Ishikawa (cell line): Measurements from ENCODE around the gene ANO4.

Experiments
- CEBPB ChIP-seq: IDR thresholded peaks from 2 replicates; pipeline ENCODE4 v1.6.1; 2012
- EGR1 ChIP-seq: IDR thresholded peaks from 2 replicates; pipeline ENCODE4 v1.6.1; 2012
- EP300 ChIP-seq: IDR thresholded peaks from 2 replicates; pipeline ENCODE4 v1.6.1; 2012; ENCODE audit warnings: borderline replicate concordance
- FOXM1 ChIP-seq: IDR thresholded peaks from 2 replicates; pipeline ENCODE4 v1.6.1; 2012; ENCODE audit warnings: low read depth, borderline replicate concordance
- NFIC ChIP-seq: IDR thresholded peaks from 2 replicates; pipeline ENCODE4 v1.6.1; 2012
- RAD21 ChIP-seq: IDR thresholded peaks from 2 replicates; pipeline ENCODE4 v1.6.1; 2012; ENCODE audit warnings: low read depth
- TAF1 ChIP-seq: IDR thresholded peaks from 2 replicates; pipeline ENCODE4 v1.6.1; 2012; ENCODE audit warnings: low read depth, mild to moderate bottlenecking
- TCF12 ChIP-seq: IDR thresholded peaks from 2 replicates; pipeline ENCODE4 v1.6.1; 2012; ENCODE audit warnings: low read depth
- TEAD4 ChIP-seq: IDR thresholded peaks from 2 replicates; pipeline ENCODE4 v1.6.1; 2012
- YY1 ChIP-seq: IDR thresholded peaks from 2 replicates; pipeline ENCODE4 v1.6.1; 2012; ENCODE audit warnings: low read depth
- TF ChIP-seq, protein P1 (sequence below): IDR thresholded peaks from 2 replicates; pipeline ENCODE4 v1.6.1; 2012; ENCODE audit warnings: low read depth, mild to moderate bottlenecking
- TF ChIP-seq, protein P2 (sequence below): IDR thresholded peaks from 2 replicates; pipeline ENCODE4 v1.6.1; 2012

DNA sequence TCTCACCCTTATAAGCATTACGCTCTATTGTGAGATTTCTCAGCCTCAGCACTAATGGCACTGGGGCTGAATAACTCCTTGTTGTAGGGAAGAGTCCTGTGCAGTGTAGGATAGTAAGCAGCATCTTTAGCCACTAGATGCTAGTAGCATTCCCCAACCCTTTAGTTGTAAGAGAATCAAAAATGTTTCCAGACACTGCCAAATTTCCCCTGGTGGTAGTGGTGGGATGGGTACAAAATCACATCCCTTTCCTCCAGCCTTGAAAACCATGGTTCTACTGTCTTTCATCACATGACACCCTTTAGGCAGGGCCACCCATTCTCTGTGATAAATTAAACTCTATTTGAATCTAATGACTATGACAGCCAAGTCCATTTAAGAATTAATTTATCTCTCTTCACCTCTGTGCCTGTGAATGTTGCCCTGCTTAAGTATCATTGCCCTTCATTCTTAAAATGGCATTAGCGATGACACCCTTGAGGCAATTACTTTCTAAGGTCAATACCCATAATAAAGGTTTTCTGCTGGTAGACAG lies 199.4 kb downstream of the ANO4 start:
- TF ChIP-seq TAF1, result no peak
- TF ChIP-seq NFIC, result no peak
- TF ChIP-seq CEBPB, result no peak
- TF ChIP-seq RAD21, result no peak
- TF ChIP-seq, protein P1, sequence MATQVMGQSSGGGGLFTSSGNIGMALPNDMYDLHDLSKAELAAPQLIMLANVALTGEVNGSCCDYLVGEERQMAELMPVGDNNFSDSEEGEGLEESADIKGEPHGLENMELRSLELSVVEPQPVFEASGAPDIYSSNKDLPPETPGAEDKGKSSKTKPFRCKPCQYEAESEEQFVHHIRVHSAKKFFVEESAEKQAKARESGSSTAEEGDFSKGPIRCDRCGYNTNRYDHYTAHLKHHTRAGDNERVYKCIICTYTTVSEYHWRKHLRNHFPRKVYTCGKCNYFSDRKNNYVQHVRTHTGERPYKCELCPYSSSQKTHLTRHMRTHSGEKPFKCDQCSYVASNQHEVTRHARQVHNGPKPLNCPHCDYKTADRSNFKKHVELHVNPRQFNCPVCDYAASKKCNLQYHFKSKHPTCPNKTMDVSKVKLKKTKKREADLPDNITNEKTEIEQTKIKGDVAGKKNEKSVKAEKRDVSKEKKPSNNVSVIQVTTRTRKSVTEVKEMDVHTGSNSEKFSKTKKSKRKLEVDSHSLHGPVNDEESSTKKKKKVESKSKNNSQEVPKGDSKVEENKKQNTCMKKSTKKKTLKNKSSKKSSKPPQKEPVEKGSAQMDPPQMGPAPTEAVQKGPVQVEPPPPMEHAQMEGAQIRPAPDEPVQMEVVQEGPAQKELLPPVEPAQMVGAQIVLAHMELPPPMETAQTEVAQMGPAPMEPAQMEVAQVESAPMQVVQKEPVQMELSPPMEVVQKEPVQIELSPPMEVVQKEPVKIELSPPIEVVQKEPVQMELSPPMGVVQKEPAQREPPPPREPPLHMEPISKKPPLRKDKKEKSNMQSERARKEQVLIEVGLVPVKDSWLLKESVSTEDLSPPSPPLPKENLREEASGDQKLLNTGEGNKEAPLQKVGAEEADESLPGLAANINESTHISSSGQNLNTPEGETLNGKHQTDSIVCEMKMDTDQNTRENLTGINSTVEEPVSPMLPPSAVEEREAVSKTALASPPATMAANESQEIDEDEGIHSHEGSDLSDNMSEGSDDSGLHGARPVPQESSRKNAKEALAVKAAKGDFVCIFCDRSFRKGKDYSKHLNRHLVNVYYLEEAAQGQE, result no peak
- no peak for TF ChIP-seq EGR1
- TF ChIP-seq EP300, result no peak
- no peak for TF ChIP-seq FOXM1
- TF ChIP-seq TEAD4, result no peak
- TF ChIP-seq TCF12, result no peak
- no peak for TF ChIP-seq YY1
- TF ChIP-seq, protein P2, sequence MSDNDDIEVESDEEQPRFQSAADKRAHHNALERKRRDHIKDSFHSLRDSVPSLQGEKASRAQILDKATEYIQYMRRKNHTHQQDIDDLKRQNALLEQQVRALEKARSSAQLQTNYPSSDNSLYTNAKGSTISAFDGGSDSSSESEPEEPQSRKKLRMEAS, result no peak
